Measurements from ENCODE around the gene TMPRSS5. TPM values are rescaled to one million over a fixed set of nuclear protein-coding genes. Genes with fewer than 3 reads are reported as not detected.

Gene TMPRSS5
- total RNA-seq, 2 donors from 2014 or later: 1.0 to 1.2 TPM

DNA sequence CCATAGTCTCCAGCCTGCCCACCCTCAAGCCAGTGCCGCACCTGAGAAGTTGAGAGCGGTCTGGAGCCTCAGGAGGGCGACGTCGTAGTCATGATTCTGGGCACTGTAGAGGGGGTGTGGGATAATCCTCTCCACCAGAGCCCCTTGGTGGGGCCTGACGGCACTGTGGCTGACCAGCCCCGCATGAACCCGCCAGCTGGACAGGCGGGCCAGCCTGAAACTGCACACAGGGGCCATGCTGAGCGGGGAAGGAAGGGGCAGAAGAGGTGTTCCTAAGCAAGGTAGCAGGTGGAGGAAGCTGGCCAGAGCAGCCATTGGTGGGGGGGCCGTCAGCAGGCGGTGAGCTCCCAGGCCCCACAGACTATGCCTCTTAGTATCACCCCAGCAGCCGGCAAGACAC is 13.1 kb downstream of the TMPRSS5 start:
- Mint-ChIP-seq H3K4me1 (peaks cover 13% of the 10 kb centered on the region), H3K36me3 (ENCODE audit: low read depth) (no peaks in the 10 kb centered on the region), H3K27me3 (ENCODE audit: insufficient read depth) (no peaks in the 10 kb centered on the region), H3K4me3 (no peak overlapping the region), H3K27ac (no peak overlapping the region), H3K9me3 (no peaks in the 10 kb centered on the region)
- TF ChIP-seq, protein P1, sequence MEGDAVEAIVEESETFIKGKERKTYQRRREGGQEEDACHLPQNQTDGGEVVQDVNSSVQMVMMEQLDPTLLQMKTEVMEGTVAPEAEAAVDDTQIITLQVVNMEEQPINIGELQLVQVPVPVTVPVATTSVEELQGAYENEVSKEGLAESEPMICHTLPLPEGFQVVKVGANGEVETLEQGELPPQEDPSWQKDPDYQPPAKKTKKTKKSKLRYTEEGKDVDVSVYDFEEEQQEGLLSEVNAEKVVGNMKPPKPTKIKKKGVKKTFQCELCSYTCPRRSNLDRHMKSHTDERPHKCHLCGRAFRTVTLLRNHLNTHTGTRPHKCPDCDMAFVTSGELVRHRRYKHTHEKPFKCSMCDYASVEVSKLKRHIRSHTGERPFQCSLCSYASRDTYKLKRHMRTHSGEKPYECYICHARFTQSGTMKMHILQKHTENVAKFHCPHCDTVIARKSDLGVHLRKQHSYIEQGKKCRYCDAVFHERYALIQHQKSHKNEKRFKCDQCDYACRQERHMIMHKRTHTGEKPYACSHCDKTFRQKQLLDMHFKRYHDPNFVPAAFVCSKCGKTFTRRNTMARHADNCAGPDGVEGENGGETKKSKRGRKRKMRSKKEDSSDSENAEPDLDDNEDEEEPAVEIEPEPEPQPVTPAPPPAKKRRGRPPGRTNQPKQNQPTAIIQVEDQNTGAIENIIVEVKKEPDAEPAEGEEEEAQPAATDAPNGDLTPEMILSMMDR (conservative IDR thresholded peaks at IDR 0.05): no peak
- Histone ChIP-seq H3K9me3 (ENCODE audit: control insufficient read depth, low read length) (no peaks in the 10 kb centered on the region), H3K4me1 (ENCODE audit: control insufficient read depth, insufficient read depth, low read length) (no peaks in the 10 kb centered on the region), H3K36me3 (ENCODE audit: control insufficient read depth, insufficient read depth, low read length) (no peaks in the 10 kb centered on the region), H3K9ac (ENCODE audit: extremely low read depth, low read length, poor library complexity, severe bottlenecking) (no peak overlapping the region), H3K4me3 (ENCODE audit: low read length) (no peak overlapping the region), H3K27me3 (ENCODE audit: control insufficient read depth, insufficient read depth, low read length, poor library complexity, severe bottlenecking) (no peaks in the 10 kb centered on the region), H3K27ac (ENCODE audit: low read depth, low read length) (no peak overlapping the region)
- 83 to 95% methylated on average over 6 to 13 of the region's 13 CpGs for WGBS, 2 experiments (ENCODE audit: insufficient coverage in 1 of 2, insufficient read length in 1 of 2)
- no peak for DNase-seq

DNA sequence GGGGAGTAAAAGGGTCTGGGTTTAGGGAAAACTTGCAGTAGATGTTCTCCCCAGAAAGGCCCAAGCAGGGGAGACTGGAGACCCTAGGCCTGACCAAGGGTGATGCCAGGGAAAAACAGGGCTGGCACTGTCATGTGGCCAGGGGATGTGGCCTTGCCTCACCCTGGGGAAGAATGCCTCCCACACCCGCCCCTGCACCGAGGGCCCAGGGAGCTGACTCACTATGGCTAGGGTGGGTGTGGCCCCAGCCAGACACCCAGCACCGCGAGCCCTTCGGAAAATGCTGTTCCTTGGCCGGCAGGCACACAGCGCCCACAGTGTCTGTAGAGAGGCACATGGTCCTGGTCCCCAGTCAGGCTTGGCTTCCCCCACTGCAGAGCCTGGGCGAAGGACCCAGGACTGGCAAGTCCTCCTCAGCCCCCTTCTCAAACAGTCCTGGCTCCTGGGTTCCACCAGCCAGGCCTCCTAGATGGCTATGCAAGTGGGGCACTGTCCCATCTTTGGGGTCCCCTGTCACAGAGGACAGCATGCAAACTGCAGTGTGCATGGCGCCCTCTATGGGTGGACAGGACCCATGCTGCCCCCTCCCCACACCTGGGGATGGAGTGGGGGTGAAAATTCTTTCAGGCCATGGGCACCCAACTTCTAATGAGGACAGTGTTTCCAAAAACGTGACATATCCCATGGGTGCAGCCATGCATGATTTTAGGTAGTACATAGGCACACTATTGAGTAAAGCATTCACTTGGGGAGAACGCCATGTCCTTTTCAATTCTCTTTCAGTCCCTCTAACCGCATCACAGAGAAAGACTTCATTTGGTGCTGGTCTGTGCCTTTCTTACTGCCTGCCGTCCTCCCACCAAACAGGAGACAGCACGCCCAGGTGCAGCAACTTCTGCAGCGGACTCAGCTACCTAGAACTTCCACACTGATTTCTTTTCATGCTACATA is 15.2 kb downstream of the TMPRSS5 start:
- peak; percentile 89 for DNase-seq
- Histone ChIP-seq H3K9ac (ENCODE audit: extremely low read depth, low read length, poor library complexity, severe bottlenecking) (no peak overlapping the region), H3K27me3 (ENCODE audit: control insufficient read depth, insufficient read depth, low read length, poor library complexity, severe bottlenecking) (no peaks in the 10 kb centered on the region), H3K36me3 (ENCODE audit: control insufficient read depth, insufficient read depth, low read length) (no peaks in the 10 kb centered on the region), H3K9me3 (ENCODE audit: control insufficient read depth, low read length) (no peaks in the 10 kb centered on the region), H3K27ac (ENCODE audit: low read depth, low read length) (no peak overlapping the region), H3K4me1 (ENCODE audit: control insufficient read depth, insufficient read depth, low read length) (no peaks in the 10 kb centered on the region), H3K4me3 (ENCODE audit: low read length) (no peak overlapping the region)
- Mint-ChIP-seq H3K27ac (peak overlapping the region; percentile 5), H3K27me3 (ENCODE audit: insufficient read depth) (no peaks in the 10 kb centered on the region), H3K4me3 (no peak overlapping the region), H3K4me1 (peaks cover 16% of the 10 kb centered on the region), H3K9me3 (no peaks in the 10 kb centered on the region), H3K36me3 (ENCODE audit: low read depth) (no peaks in the 10 kb centered on the region)
- TF ChIP-seq, protein P1 (conservative IDR thresholded peaks at IDR 0.05): peak; percentile 98
- WGBS, 2 experiments (ENCODE audit: insufficient coverage in 1 of 2, insufficient read length in 1 of 2): 66 to 77% methylated on average over 10 to 15 of the region's 15 CpGs

DNA sequence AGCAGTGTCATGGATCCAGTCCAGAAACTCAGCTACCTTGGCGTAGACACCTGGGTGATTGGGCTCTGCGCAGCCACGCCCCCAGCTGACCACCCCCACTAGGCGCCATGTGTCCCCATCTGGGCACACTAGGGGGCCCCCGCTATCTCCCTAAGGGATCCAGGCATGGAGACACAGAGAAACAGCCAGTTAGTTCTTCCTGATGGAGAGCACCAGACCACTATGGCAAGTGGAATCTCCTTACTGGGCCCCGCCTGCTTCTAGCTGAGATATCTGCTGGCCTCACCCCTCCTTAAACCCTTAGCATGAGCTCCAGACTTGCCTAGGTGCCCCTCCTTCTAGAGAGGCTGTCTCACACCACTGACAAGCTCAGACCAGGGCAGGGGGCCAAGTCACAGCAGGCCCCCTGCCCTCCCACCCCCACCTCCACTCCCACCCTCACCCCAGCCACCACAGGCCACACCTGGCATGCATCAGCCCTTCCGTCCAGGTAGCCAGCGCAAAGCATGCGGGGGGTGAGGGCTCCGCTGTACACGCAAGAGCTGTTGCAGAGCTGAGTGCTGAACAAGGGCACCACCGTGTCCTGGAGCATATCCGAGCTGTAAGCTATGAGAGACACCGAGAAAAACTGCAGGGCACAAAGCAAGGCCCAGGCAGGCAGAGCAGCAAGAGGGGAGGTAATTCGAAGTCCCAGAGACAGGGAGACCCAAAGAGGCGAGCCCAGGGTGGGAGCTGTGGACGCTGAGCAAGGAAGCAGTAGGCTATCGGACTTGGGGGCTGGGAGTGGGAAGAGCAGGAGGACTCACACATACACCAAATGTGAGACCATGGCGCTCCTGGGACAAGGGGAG is 16.1 kb downstream of the TMPRSS5 start:
- TF ChIP-seq, protein P1 (conservative IDR thresholded peaks at IDR 0.05): no peak
- peak; percentile 46 for DNase-seq
- H3K4me1 Mint-ChIP-seq: peaks cover 16% of the 10 kb centered on the region
- H3K27ac Mint-ChIP-seq: peak overlapping the region; percentile 5
- Histone ChIP-seq H3K27me3 (ENCODE audit: control insufficient read depth, insufficient read depth, low read length, poor library complexity, severe bottlenecking) (no peaks in the 10 kb centered on the region), H3K9ac (ENCODE audit: extremely low read depth, low read length, poor library complexity, severe bottlenecking) (no peak overlapping the region), H3K4me3 (ENCODE audit: low read length) (no peak overlapping the region), H3K36me3 (ENCODE audit: control insufficient read depth, insufficient read depth, low read length) (no peaks in the 10 kb centered on the region), H3K4me1 (ENCODE audit: control insufficient read depth, insufficient read depth, low read length) (no peaks in the 10 kb centered on the region), H3K9me3 (ENCODE audit: control insufficient read depth, low read length) (no peaks in the 10 kb centered on the region), H3K27ac (ENCODE audit: low read depth, low read length) (no peak overlapping the region)
- WGBS, 2 experiments (ENCODE audit: insufficient coverage in 1 of 2, insufficient read length in 1 of 2): 89 to 93% methylated on average over 17 to 19 of the region's 19 CpGs
- H3K27me3 Mint-ChIP-seq (ENCODE audit: insufficient read depth): no peaks in the 10 kb centered on the region
- no peak overlapping the region for H3K4me3 Mint-ChIP-seq
- H3K9me3 Mint-ChIP-seq: no peaks in the 10 kb centered on the region
- H3K36me3 Mint-ChIP-seq (ENCODE audit: low read depth): no peaks in the 10 kb centered on the region

Data from endodermal cell (in vitro differentiated cells).